Esophagus squamous epithelium (tissue), 4 donors: ENCODE results near the gene ADGRA3.

Experiments used
- CTCF ChIP-seq, 6 experiments: fragments of 450-650 bp in 4 of 6; fragments of 200-600 bp in 2 of 6; sonication (generic) in 2 of 6; IDR thresholded peaks; one replicate each; pipeline ENCODE4 v1.5.1; 2016 to 2019; ENCODE audit warnings: antibody characterized with exemption in 6 of 6, mild to moderate bottlenecking in 4 of 6, moderate library complexity in 4 of 6
- POLR2A ChIP-seq, 4 donors: fragments of 450-650 bp; IDR thresholded peaks; one replicate each; pipeline ENCODE4 v1.6.1; 2017; ENCODE audit warnings: antibody characterized with exemption in 4 of 4, mild to moderate bottlenecking in 4 of 4, moderate library complexity in 3 of 4

GRCh38 chr4:22343606-22344005 is 172.3 kb downstream of the ADGRA3 start:
- TF ChIP-seq CTCF (IDR thresholded peaks at IDR 0.05), result no peak
- no peak for TF ChIP-seq POLR2A (IDR thresholded peaks at IDR 0.05)
